GM10248 (cell line): Measurements from ENCODE around the gene ACSM6.
"Not testable (repeated sequence)": the region's sequence is repeated elsewhere in the genome, so short reads cannot be mapped to it uniquely, and the experiment has no call there.

ENCODE experiments used
- CTCF ChIA-PET: fragments of 300-600 bp; sonication (Branson Sonifier 250); formaldehyde crosslinking; extraction: SDS; loops from one replicate; lab custom pipeline; 2021; ENCODE audit warnings: antibody characterized with exemption; lab: Yijun Ruan, JAX
- POLR2A ChIA-PET: fragments of 350-650 bp; sonication (Branson Sonifier 250); formaldehyde crosslinking; extraction: SDS; loops from one replicate; lab custom pipeline; 2020; ENCODE audit warnings: antibody characterized with exemption; lab: Yijun Ruan, JAX
- DNase-seq: peaks from one replicate; pipeline ENCODE4 v3.0.0; 2012; ENCODE audit errors: extremely low spot score
- CTCF ChIP-seq: IDR thresholded peaks from 2 replicates; pipeline ENCODE4 v1.5.1; 2012; ENCODE audit warnings: mild to moderate bottlenecking, low read depth; ENCODE audit errors: extremely low read depth, missing control alignments, control extremely low read depth

The ACSM6 gene

GRCh38 chr10:95225136-95225535 is 31.1 kb downstream of the ACSM6 start:
- no peak for DNase-seq
- ChIA-PET CTCF (interaction anchor here (1.8 kb wide), 1 partner anchor 206 kb away, joined by 4 read pairs; no protein-coding TSS in a partner anchor), POLR2A (no interaction called here)
- no peak for TF ChIP-seq CTCF

GRCh38 chr10:95228934-95229723 is 35.1 kb downstream of the ACSM6 start:
- DNase-seq, POLR2A ChIA-PET: not testable (repeated sequence)
- CTCF ChIA-PET, result interaction anchor here (1.0 to 2.5 kb wide), 3 partner anchors 17 to 146 kb away, joined by 3 to 14 read pairs (median 4); no protein-coding TSS in a partner anchor

- ChIA-PET CTCF (interaction anchor here (1.0 to 2.5 kb wide), 4 partner anchors 14 to 145 kb away, joined by 3 to 14 read pairs (median 4); no protein-coding TSS in a partner anchor), POLR2A (no interaction called here)
- TF ChIP-seq CTCF, result no peak
- no peak for DNase-seq
Measured at GRCh38 chr10:95229724-95230627, 35.9 kb downstream of the ACSM6 start.

- peak; percentile 71 for DNase-seq
- POLR2A ChIA-PET, result not testable (repeated sequence)
- CTCF ChIA-PET, result interaction anchor here (1.0 to 2.5 kb wide), 3 partner anchors 13 to 44 kb away, joined by 3 to 14 read pairs (median 5); no protein-coding TSS in a partner anchor
Measured at GRCh38 chr10:95230677-95231586, 36.9 kb downstream of the ACSM6 start.

GRCh38 chr10:95233377-95234034 is 39.5 kb downstream of the ACSM6 start:
- no peak for DNase-seq
- ChIA-PET CTCF (interaction anchor here (1.0 to 7.7 kb wide), 5 partner anchors 10 to 70 kb away, joined by 3 to 61 read pairs (median 6); no protein-coding TSS in a partner anchor), POLR2A (interaction anchor here (0.6 kb wide), 1 partner anchor 40 kb away, joined by 3 read pairs; no protein-coding TSS in a partner anchor)
- no peak for TF ChIP-seq CTCF

- POLR2A ChIA-PET, result no interaction called here
- CTCF ChIA-PET, result interaction anchor here (1.2 to 7.7 kb wide), 5 partner anchors 9 to 128 kb away, joined by 3 to 61 read pairs (median 5); no protein-coding TSS in a partner anchor
- no peak for TF ChIP-seq CTCF
- DNase-seq, result no peak
Measured at GRCh38 chr10:95234951-95235350, 40.9 kb downstream of the ACSM6 start.
